ENCODE results near the gene SHISA9.

Gene SHISA9

GRCh38 chr16:12868788-12869187 lies 32.6 kb upstream of the SHISA9 start:
- H3K4me2 ChIP-seq (ENCODE audit: low read depth, low read length, poor library complexity, severe bottlenecking), result no peak overlapping the region
- no peak overlapping the region for H3K4me3 ChIP-seq (ENCODE audit: low read length, poor library complexity, severe bottlenecking)
- TF ChIP-seq EZH2phosphoT487 (IDR thresholded peaks at IDR 0.05; ENCODE audit: borderline replicate concordance), result no peak
- TF ChIP-seq, protein P1, sequence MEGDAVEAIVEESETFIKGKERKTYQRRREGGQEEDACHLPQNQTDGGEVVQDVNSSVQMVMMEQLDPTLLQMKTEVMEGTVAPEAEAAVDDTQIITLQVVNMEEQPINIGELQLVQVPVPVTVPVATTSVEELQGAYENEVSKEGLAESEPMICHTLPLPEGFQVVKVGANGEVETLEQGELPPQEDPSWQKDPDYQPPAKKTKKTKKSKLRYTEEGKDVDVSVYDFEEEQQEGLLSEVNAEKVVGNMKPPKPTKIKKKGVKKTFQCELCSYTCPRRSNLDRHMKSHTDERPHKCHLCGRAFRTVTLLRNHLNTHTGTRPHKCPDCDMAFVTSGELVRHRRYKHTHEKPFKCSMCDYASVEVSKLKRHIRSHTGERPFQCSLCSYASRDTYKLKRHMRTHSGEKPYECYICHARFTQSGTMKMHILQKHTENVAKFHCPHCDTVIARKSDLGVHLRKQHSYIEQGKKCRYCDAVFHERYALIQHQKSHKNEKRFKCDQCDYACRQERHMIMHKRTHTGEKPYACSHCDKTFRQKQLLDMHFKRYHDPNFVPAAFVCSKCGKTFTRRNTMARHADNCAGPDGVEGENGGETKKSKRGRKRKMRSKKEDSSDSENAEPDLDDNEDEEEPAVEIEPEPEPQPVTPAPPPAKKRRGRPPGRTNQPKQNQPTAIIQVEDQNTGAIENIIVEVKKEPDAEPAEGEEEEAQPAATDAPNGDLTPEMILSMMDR (conservative IDR thresholded peaks at IDR 0.05; ENCODE audit: low read length), result no peak

GRCh38 chr16:12869698-12870427 lies 31.5 kb upstream of the SHISA9 start:
- H3K27me3 ChIP-seq (ENCODE audit: insufficient read depth, low read length, poor library complexity, severe bottlenecking), result no peaks in the 10 kb centered on the region
- no peak for TF ChIP-seq EZH2phosphoT487 (IDR thresholded peaks at IDR 0.05; ENCODE audit: borderline replicate concordance)
- TF ChIP-seq, protein P1 (conservative IDR thresholded peaks at IDR 0.05; ENCODE audit: low read length), result no peak
- no peaks in the 10 kb centered on the region for H3K4me1 ChIP-seq (ENCODE audit: insufficient read depth, low read length, poor library complexity, severe bottlenecking)
- no peaks in the 10 kb centered on the region for H4K20me1 ChIP-seq (ENCODE audit: insufficient read depth, low read length, poor library complexity, severe bottlenecking)
- H3K4me3 ChIP-seq (ENCODE audit: low read length, poor library complexity, severe bottlenecking), result no peak overlapping the region
- no peaks in the 10 kb centered on the region for H3K79me2 ChIP-seq (ENCODE audit: insufficient read depth, low read length)
- H3K9me2 ChIP-seq (replicated peaks; ENCODE audit: low read depth, low read length), result no peaks in the 10 kb centered on the region
- H3K9ac ChIP-seq (ENCODE audit: low read depth, low read length, poor library complexity, severe bottlenecking), result no peak overlapping the region
- H3K36me3 ChIP-seq (ENCODE audit: insufficient read depth, low read length), result no peaks in the 10 kb centered on the region
- H3K9me3 ChIP-seq (ENCODE audit: insufficient read depth, low read depth, low read length), result no peaks in the 10 kb centered on the region
- H3F3A ChIP-seq (ENCODE audit: low read depth), result no peaks in the 10 kb centered on the region
- no peak overlapping the region for H3K4me2 ChIP-seq (ENCODE audit: low read depth, low read length, poor library complexity, severe bottlenecking)
- no peak overlapping the region for H2AFZ ChIP-seq (ENCODE audit: low read length)

More at GRCh38 chr16:12868788-12869187, 32.6 kb upstream of the SHISA9 start:
- H2AFZ ChIP-seq (ENCODE audit: low read length), result no peak overlapping the region
- H3K27me3 ChIP-seq (ENCODE audit: insufficient read depth, low read length, poor library complexity, severe bottlenecking), result no peaks in the 10 kb centered on the region
- H3K9ac ChIP-seq (ENCODE audit: low read depth, low read length, poor library complexity, severe bottlenecking), result no peak overlapping the region
- no peaks in the 10 kb centered on the region for H4K20me1 ChIP-seq (ENCODE audit: insufficient read depth, low read length, poor library complexity, severe bottlenecking)
- no peaks in the 10 kb centered on the region for H3K36me3 ChIP-seq (ENCODE audit: insufficient read depth, low read length)
- no peaks in the 10 kb centered on the region for H3K9me3 ChIP-seq (ENCODE audit: insufficient read depth, low read depth, low read length)
- H3F3A ChIP-seq (ENCODE audit: low read depth), result no peaks in the 10 kb centered on the region
- no peaks in the 10 kb centered on the region for H3K4me1 ChIP-seq (ENCODE audit: insufficient read depth, low read length, poor library complexity, severe bottlenecking)
- H3K9me2 ChIP-seq (replicated peaks; ENCODE audit: low read depth, low read length), result no peaks in the 10 kb centered on the region
- H3K79me2 ChIP-seq (ENCODE audit: insufficient read depth, low read length), result no peaks in the 10 kb centered on the region

GRCh38 chr16:12871784-12872183 lies 29.6 kb upstream of the SHISA9 start:
- H3K9ac ChIP-seq (ENCODE audit: low read depth, low read length, poor library complexity, severe bottlenecking), result no peak overlapping the region
- no peak overlapping the region for H3K4me3 ChIP-seq (ENCODE audit: low read length, poor library complexity, severe bottlenecking)
- no peaks in the 10 kb centered on the region for H3K9me2 ChIP-seq (replicated peaks; ENCODE audit: low read depth, low read length)
- no peak overlapping the region for H3K4me2 ChIP-seq (ENCODE audit: low read depth, low read length, poor library complexity, severe bottlenecking)
- H3F3A ChIP-seq (ENCODE audit: low read depth), result no peaks in the 10 kb centered on the region
- no peaks in the 10 kb centered on the region for H3K4me1 ChIP-seq (ENCODE audit: insufficient read depth, low read length, poor library complexity, severe bottlenecking)
- no peak for TF ChIP-seq EZH2phosphoT487 (IDR thresholded peaks at IDR 0.05; ENCODE audit: borderline replicate concordance)
- TF ChIP-seq, protein P1 (conservative IDR thresholded peaks at IDR 0.05; ENCODE audit: low read length), result no peak
- H3K79me2 ChIP-seq (ENCODE audit: insufficient read depth, low read length), result no peaks in the 10 kb centered on the region
- H3K36me3 ChIP-seq (ENCODE audit: insufficient read depth, low read length), result no peaks in the 10 kb centered on the region
- no peak overlapping the region for H2AFZ ChIP-seq (ENCODE audit: low read length)
- H3K27me3 ChIP-seq (ENCODE audit: insufficient read depth, low read length, poor library complexity, severe bottlenecking), result no peaks in the 10 kb centered on the region
- no peaks in the 10 kb centered on the region for H4K20me1 ChIP-seq (ENCODE audit: insufficient read depth, low read length, poor library complexity, severe bottlenecking)
- no peaks in the 10 kb centered on the region for H3K9me3 ChIP-seq (ENCODE audit: insufficient read depth, low read depth, low read length)

All from Loucy (cell line).